ENCODE results near the gene PDE4D. TPM values are rescaled to one million over a fixed set of nuclear protein-coding genes. Genes with fewer than 3 reads are reported as not detected.

The PDE4D gene
- total RNA-seq, 1 experiment from 2014 or later: 3.3 TPM

DNA sequence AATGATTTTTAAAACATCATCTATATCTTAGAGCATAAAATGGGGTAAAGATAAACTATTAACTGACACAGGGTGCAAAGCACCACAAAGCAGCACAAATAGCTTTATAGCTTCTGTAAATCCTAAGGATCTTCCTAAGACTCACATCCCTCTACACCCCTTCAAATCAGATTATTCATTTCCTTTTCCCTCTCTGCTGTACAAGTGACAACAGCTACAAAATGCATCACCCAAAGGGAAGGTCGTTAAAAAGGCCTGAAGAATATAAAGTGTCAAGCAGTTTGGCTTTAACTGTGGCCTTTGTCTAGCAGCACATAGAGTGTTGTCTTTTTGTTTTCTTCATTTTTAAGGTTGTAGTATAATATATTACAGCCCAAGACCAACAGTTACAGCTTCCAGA lies 422.1 kb downstream of the PDE4D start:
- Mint-ChIP-seq H3K4me3 (no peak overlapping the region), H3K36me3 (no peaks in the 10 kb centered on the region), H3K4me1 (peaks cover 14% of the 10 kb centered on the region), H3K9me3 (no peaks in the 10 kb centered on the region), H3K27ac (no peak overlapping the region), H3K27me3 (ENCODE audit: low read depth) (no peaks in the 10 kb centered on the region)
- CTCF ChIA-PET: no interaction called here
- DNase-seq (ENCODE audit: low spot score) (no peak), ATAC-seq (no peak)
- POLR2A ChIA-PET: no interaction called here
- TF ChIP-seq OVOL2 (CRISPR knock-in tag; IDR thresholded peaks at IDR 0.05; ENCODE audit: borderline replicate concordance): no peak
- TF ChIP-seq TEAD4 (CRISPR knock-in tag; IDR thresholded peaks at IDR 0.05): no peak
- TF ChIP-seq, protein P1, sequence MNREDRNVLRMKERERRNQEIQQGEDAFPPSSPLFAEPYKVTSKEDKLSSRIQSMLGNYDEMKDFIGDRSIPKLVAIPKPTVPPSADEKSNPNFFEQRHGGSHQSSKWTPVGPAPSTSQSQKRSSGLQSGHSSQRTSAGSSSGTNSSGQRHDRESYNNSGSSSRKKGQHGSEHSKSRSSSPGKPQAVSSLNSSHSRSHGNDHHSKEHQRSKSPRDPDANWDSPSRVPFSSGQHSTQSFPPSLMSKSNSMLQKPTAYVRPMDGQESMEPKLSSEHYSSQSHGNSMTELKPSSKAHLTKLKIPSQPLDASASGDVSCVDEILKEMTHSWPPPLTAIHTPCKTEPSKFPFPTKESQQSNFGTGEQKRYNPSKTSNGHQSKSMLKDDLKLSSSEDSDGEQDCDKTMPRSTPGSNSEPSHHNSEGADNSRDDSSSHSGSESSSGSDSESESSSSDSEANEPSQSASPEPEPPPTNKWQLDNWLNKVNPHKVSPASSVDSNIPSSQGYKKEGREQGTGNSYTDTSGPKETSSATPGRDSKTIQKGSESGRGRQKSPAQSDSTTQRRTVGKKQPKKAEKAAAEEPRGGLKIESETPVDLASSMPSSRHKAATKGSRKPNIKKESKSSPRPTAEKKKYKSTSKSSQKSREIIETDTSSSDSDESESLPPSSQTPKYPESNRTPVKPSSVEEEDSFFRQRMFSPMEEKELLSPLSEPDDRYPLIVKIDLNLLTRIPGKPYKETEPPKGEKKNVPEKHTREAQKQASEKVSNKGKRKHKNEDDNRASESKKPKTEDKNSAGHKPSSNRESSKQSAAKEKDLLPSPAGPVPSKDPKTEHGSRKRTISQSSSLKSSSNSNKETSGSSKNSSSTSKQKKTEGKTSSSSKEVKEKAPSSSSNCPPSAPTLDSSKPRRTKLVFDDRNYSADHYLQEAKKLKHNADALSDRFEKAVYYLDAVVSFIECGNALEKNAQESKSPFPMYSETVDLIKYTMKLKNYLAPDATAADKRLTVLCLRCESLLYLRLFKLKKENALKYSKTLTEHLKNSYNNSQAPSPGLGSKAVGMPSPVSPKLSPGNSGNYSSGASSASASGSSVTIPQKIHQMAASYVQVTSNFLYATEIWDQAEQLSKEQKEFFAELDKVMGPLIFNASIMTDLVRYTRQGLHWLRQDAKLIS (CRISPR knock-in tag; IDR thresholded peaks at IDR 0.05; ENCODE audit: borderline replicate concordance): no peak
- no peak for TF ChIP-seq JAZF1 (CRISPR knock-in tag; IDR thresholded peaks at IDR 0.05)
- TF ChIP-seq, protein P2, sequence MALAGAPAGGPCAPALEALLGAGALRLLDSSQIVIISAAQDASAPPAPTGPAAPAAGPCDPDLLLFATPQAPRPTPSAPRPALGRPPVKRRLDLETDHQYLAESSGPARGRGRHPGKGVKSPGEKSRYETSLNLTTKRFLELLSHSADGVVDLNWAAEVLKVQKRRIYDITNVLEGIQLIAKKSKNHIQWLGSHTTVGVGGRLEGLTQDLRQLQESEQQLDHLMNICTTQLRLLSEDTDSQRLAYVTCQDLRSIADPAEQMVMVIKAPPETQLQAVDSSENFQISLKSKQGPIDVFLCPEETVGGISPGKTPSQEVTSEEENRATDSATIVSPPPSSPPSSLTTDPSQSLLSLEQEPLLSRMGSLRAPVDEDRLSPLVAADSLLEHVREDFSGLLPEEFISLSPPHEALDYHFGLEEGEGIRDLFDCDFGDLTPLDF (CRISPR knock-in tag; IDR thresholded peaks at IDR 0.05): no peak

DNA sequence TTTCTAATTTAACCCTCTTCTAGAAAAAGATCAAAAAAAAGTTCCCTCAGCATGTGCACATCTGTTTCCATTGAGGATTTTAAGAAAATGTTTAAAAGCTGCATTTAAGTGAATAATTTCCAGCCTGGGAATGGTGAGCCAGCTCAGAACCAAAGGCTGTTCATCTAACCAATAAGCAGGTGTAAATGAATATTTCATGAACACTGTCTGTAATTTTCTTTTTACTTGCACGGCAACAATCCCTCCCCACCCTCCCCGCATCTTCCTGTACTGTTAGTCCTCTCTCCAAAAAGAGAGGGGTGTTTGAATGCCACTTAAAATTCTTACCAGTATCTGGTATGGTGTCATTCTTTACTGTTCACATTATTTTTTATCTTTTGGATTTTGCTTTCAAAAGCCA lies 425.6 kb downstream of the PDE4D start:
- TF ChIP-seq, protein P3, sequence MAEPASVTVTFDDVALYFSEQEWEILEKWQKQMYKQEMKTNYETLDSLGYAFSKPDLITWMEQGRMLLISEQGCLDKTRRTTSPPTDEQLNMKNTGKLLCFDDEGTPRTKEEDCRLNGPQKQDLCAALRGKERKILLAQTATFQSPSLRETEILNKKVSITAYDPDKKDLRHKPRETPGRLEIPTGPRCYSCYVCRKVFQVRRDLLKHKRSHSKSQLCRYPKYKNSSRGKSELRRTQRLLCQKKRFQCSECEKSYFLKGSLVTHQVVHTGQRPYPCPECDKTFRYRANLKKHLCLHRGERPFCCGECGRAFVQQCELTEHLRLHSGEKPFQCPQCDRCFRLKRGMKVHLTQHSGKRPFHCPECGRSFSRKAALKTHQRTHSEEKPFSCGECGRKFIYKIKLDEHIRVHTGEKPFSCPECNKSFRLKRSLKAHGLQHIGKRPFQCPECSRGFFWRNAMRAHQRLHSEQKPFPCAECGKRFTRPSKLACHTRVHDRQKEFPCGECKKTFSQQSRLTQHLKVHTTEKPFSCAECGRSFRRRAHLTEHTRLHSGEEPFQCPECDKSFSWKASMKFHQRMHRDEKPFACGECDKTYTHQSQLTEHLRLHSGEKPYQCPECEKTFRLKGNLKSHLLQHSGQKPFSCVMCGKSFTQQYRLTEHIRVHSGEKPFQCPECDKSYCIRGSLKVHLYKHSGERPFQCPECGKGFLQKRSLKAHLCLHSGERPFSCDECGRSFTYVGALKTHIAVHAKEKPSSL (CRISPR knock-in tag; conservative IDR thresholded peaks at IDR 0.05): no peak
- TF ChIP-seq, protein P4, sequence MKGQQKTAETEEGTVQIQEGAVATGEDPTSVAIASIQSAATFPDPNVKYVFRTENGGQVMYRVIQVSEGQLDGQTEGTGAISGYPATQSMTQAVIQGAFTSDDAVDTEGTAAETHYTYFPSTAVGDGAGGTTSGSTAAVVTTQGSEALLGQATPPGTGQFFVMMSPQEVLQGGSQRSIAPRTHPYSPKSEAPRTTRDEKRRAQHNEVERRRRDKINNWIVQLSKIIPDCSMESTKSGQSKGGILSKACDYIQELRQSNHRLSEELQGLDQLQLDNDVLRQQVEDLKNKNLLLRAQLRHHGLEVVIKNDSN (CRISPR knock-in tag; IDR thresholded peaks at IDR 0.05): no peak
- TF ChIP-seq ZNF232 (CRISPR knock-in tag; IDR thresholded peaks at IDR 0.05) (no peak), GRHL2 (CRISPR knock-in tag; IDR thresholded peaks at IDR 0.05; ENCODE audit: insufficient replicate concordance, severe bottlenecking) (no peak), ZNF121 (CRISPR knock-in tag; IDR thresholded peaks at IDR 0.05) (no peak), NFATC4 (CRISPR knock-in tag; IDR thresholded peaks at IDR 0.05) (no peak), ZNF416 (CRISPR knock-in tag; IDR thresholded peaks at IDR 0.05) (no peak), SMAD3 (CRISPR knock-in tag; IDR thresholded peaks at IDR 0.05; ENCODE audit: borderline replicate concordance) (no peak), MXD4 (CRISPR knock-in tag; IDR thresholded peaks at IDR 0.05; ENCODE audit: borderline replicate concordance) (no peak), CREB1 (CRISPR knock-in tag; IDR thresholded peaks at IDR 0.05) (no peak), EMX1 (CRISPR knock-in tag; IDR thresholded peaks at IDR 0.05) (no peak), SOX15 (CRISPR knock-in tag; IDR thresholded peaks at IDR 0.05) (no peak), HMGA2 (CRISPR knock-in tag; IDR thresholded peaks at IDR 0.05) (no peak)
- TF ChIP-seq, protein P5, sequence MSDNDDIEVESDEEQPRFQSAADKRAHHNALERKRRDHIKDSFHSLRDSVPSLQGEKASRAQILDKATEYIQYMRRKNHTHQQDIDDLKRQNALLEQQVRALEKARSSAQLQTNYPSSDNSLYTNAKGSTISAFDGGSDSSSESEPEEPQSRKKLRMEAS (CRISPR knock-in tag; IDR thresholded peaks at IDR 0.05): no peak
- no peak for DNase-seq (ENCODE audit: low spot score)
- ATAC-seq: no peak
- no peaks in the 10 kb centered on the region for H3K36me3 Mint-ChIP-seq
- no peak overlapping the region for H3K27ac Mint-ChIP-seq
- peaks cover 37% of the 10 kb centered on the region for H3K4me1 Mint-ChIP-seq
- CTCF ChIA-PET: no interaction called here
- H3K9me3 Mint-ChIP-seq: no peaks in the 10 kb centered on the region
- no peak overlapping the region for H3K4me3 Mint-ChIP-seq
- POLR2A ChIA-PET: no interaction called here
- no peaks in the 10 kb centered on the region for H3K27me3 Mint-ChIP-seq (ENCODE audit: low read depth)
